Transverse colon (tissue), 4 donors: ENCODE results near the gene HECTD2.

Experiments used
- POLR2AphosphoS5 ChIP-seq, 3 donors: sonication (generic); formaldehyde crosslinking; IDR thresholded peaks; one replicate each; pipeline ENCODE4 v1.6.1; 2016; ENCODE audit warnings: antibody characterized with exemption in 3 of 3
- TF ChIP-seq, protein P1 (sequence below), 5 experiments: fragments of 200-600 bp in 3 of 5; fragments of 450-650 bp in 2 of 5; sonication (generic) in 3 of 5; IDR thresholded peaks; 1 replicate in 2 of 5; 2 replicates in 3 of 5; pipeline ENCODE4 v1.5.1; 2016 to 2017; ENCODE audit warnings: antibody characterized with exemption in 5 of 5, inconsistent platforms in 3 of 5, mild to moderate bottlenecking in 2 of 5, moderate library complexity in 1 of 5

DNA sequence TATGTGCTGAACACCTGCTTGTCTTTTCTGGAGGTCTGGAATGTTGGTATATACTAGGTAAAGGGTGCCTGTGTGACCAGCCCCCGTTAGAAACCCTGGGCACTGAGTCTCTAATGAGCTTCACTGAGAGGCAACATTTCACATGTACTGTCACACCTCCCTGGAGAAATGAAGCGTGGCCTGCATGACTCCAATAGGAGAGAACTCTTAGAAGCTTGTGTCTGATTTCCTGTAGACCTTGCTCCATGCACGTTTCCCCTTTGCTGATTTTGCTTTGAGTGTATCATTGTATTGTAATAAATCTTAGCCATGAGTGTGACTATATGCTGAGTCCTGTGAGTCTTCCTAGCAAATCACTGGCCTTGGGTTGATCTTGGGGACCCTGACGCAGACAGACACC, 139.9 kb downstream of the HECTD2 start:
- TF ChIP-seq POLR2AphosphoS5 (IDR thresholded peaks at IDR 0.05), result no peak
- TF ChIP-seq, protein P1, sequence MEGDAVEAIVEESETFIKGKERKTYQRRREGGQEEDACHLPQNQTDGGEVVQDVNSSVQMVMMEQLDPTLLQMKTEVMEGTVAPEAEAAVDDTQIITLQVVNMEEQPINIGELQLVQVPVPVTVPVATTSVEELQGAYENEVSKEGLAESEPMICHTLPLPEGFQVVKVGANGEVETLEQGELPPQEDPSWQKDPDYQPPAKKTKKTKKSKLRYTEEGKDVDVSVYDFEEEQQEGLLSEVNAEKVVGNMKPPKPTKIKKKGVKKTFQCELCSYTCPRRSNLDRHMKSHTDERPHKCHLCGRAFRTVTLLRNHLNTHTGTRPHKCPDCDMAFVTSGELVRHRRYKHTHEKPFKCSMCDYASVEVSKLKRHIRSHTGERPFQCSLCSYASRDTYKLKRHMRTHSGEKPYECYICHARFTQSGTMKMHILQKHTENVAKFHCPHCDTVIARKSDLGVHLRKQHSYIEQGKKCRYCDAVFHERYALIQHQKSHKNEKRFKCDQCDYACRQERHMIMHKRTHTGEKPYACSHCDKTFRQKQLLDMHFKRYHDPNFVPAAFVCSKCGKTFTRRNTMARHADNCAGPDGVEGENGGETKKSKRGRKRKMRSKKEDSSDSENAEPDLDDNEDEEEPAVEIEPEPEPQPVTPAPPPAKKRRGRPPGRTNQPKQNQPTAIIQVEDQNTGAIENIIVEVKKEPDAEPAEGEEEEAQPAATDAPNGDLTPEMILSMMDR (IDR thresholded peaks at IDR 0.05), result no peak
